Duodenal mucosa (tissue), 2 donors: ENCODE measurements around the gene SPPL3.
A peak's percentile ranks its signal among the peaks of the same experiment; 100 is the strongest.

ENCODE experiments used
- H3K27ac ChIP-seq: one replicate; pipeline ENCODE4 v1.7.0; 2013; ENCODE audit warnings: low read depth, low read length
- H3K27me3 ChIP-seq, 2 donors: one replicate each; pipeline ENCODE4 v1.7.0; 2013; ENCODE audit warnings: low read length in 2 of 2, control low read depth in 1 of 2; ENCODE audit not compliant: insufficient read depth in 2 of 2, control insufficient read depth in 1 of 2
- H3K36me3 ChIP-seq, 2 donors: one replicate each; pipeline ENCODE4 v1.7.0; 2013; ENCODE audit warnings: low read length in 2 of 2, control low read depth in 1 of 2; ENCODE audit not compliant: insufficient read depth in 2 of 2, control insufficient read depth in 1 of 2
- H3K4me1 ChIP-seq, 2 donors: one replicate each; pipeline ENCODE4 v1.7.0; 2013; ENCODE audit warnings: low read length in 2 of 2, control low read depth in 1 of 2; ENCODE audit not compliant: insufficient read depth in 2 of 2, control insufficient read depth in 1 of 2
- H3K4me3 ChIP-seq, 2 donors: one replicate each; pipeline ENCODE4 v1.7.0; 2013; ENCODE audit warnings: low read length in 2 of 2, low read depth in 1 of 2
- H3K9ac ChIP-seq, 2 donors: one replicate each; pipeline ENCODE4 v1.7.0; 2013; ENCODE audit warnings: low read length in 2 of 2, low read depth in 1 of 2
- H3K9me3 ChIP-seq, 2 donors: one replicate each; pipeline ENCODE4 v1.7.0; 2013; ENCODE audit warnings: low read length in 2 of 2, control low read depth in 1 of 2; ENCODE audit not compliant: control insufficient read depth in 1 of 2

SPPL3 gene

DNA sequence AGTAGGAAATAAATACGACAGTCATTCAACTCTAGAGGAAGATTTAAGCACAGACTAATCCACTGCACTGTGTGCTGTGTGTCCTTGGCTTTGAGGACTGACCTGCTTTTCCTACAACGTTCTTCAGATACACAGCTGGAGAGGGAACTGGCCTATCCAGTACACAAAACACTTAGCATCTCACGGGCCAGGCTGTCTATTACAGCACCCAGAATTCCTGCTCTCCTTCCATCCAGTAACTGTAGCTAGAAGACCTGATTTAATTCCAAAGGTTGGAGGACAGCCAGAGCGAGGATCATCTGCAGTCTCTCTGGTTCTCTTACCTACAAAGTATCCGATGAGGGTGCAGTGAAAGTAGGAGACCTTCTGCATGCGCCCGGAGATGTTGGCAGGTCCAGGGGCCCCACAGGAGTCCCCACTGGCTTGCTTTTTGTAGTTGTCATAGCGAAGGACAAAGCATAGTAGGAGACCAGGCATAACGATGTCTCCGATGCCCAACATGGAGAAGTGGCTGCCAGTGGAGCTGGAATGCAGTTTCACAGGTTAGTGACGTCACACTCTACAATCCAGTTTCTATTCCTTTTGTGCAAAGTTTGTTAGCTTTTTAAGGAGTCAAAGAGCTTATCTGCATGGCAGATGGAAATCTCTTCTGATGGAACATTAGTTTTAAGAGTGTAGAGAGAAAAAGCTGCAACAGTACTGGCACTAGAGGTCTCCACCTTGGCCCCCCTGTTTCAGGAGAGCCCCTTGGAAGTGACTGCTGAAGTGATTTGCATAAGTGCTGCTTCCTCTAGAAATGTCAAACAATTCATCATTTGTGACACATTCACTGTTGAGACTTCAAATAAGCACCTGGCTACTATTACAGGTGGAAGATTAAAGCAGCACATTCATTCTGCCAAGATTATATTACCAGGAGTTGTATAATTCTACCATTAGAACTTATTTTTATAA is 136.8 kb downstream of the SPPL3 start:
- peaks cover 50 to 62% of the 10 kb centered on the region in 2 donors for H3K36me3 ChIP-seq
- no peak overlapping the region for H3K27ac ChIP-seq
- no peak overlapping the region for H3K9ac ChIP-seq
- no peaks in the 10 kb centered on the region for H3K27me3 ChIP-seq
- H3K9me3 ChIP-seq, result no peaks in the 10 kb centered on the region
- H3K4me1 ChIP-seq, result peaks cover 18 to 22% of the 10 kb centered on the region in 2 donors
- no peak overlapping the region for H3K4me3 ChIP-seq

DNA sequence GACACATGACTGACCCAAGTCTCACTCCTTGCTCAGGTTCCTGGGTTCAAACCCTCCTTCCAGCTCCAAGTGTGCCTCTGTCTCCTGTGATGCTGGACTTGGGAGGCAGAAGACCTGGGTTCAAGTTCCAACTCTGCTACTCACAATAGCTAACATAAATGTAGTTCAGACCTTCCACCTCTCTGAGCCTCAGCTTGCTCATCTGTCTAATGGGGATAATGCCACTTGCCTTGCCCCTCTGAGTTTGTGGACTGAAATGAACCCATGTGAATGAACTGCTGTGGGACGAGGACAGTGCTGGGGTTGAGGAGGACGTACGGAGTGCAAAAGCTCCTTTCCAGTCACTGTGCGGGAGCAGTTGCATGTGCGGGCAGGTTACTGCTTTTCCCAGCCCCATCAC is 137.6 kb downstream of the SPPL3 start:
- H3K9ac ChIP-seq, result no peak overlapping the region
- H3K4me1 ChIP-seq, result peaks cover 18 to 22% of the 10 kb centered on the region in 2 donors
- H3K36me3 ChIP-seq, result peaks cover 56 to 69% of the 10 kb centered on the region in 2 donors
- peak overlapping the region; percentile 11 for H3K27ac ChIP-seq
- H3K4me3 ChIP-seq, result no peak overlapping the region
- H3K27me3 ChIP-seq, result no peaks in the 10 kb centered on the region
- H3K9me3 ChIP-seq, result no peaks in the 10 kb centered on the region

DNA sequence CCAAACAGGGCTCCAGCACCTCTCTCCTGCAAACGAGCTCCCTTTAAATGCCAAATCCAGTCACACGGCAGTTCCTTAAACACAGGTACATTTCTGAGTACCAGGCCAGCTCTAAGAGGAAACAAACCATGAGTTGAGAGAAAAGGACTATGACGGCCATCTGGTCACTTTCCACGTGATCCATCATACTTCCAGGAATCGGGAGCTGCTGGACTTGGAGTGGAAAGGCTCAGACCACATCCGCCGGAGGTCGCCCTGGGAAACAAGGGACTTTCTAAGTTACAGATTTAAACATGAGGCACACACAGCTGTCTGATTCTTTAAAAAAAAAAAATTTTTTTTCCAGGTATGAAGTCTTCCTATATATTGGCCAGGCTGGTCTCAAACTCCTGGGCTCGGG is 139.3 kb downstream of the SPPL3 start:
- Histone ChIP-seq H3K9me3 (no peaks in the 10 kb centered on the region), H3K4me3 (no peak overlapping the region), H3K9ac (no peak overlapping the region), H3K36me3 (peaks cover 54 to 81% of the 10 kb centered on the region in 2 donors), H3K4me1 (peaks cover 18 to 22% of the 10 kb centered on the region in 2 donors), H3K27ac (no peak overlapping the region), H3K27me3 (no peaks in the 10 kb centered on the region)

DNA sequence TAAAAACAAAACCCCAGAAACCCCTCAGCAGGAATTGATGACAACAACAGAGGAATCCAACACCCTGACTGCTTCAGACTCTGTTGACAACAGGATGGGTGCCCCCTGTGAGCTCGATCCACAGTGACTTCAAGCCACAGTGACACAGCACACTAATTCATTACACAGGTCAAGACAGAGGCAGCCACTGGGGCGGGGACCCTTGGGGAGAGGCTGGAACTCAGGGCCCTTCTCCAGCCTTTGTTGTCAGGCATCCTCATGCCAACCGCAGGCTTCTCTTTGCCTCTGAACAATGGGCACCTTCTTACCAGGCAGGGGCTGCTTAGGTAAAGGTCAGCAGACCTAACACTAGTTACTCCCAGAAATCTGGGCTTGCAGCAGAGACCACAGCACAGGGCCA is 140.9 kb downstream of the SPPL3 start:
- Histone ChIP-seq H3K4me1 (peaks cover 18 to 22% of the 10 kb centered on the region in 2 donors), H3K4me3 (no peak overlapping the region), H3K9ac (no peak overlapping the region), H3K9me3 (no peaks in the 10 kb centered on the region), H3K27ac (no peak overlapping the region), H3K27me3 (no peaks in the 10 kb centered on the region), H3K36me3 (peaks cover 44 to 73% of the 10 kb centered on the region in 2 donors)

DNA sequence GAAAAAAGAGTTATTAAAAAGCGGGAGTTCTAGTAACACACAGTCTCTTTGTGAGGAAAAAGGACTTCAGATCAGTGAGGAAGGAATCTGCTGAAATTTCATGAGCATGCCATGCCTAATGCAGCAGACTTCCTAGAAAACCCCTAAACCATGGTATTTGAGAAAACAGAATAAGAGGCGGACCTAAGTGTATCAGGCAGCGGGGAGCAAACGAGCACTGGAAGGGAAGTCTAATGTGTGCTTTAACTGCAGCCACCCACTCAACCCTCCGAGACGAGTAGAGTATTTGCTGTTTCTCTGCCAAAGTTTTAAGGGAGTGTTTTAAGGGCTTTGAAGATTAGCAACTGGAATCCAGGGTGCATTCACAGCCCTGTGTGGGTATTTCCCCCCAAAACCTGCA is 142.1 kb downstream of the SPPL3 start:
- peaks cover 17 to 19% of the 10 kb centered on the region in 2 donors for H3K4me1 ChIP-seq
- no peaks in the 10 kb centered on the region for H3K27me3 ChIP-seq
- peaks cover 35 to 62% of the 10 kb centered on the region in 2 donors for H3K36me3 ChIP-seq
- H3K9ac ChIP-seq, result no peak overlapping the region
- H3K27ac ChIP-seq, result no peak overlapping the region
- H3K4me3 ChIP-seq, result no peak overlapping the region
- no peaks in the 10 kb centered on the region for H3K9me3 ChIP-seq

DNA sequence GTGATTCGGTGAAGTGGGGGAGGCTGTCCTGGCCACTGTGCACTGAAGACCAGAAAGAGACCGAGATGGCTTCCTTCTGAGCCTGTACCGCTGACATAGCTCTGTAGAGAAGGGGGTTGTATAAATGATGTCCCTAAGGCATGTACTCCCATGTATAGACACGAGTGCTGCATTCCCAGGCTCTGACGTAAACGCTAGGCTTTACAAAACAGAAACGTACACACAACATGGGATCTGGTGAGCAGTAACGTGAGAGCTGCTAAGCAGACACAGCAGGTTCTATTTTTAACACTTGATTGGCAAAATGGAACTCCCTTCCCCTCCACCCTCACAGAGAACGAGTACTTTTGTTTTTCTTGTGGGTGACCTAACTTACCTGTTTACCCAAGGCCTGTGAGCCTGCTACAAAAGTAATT is 142.6 kb downstream of the SPPL3 start:
- Histone ChIP-seq H3K36me3 (peaks cover 30 to 56% of the 10 kb centered on the region in 2 donors), H3K27ac (no peak overlapping the region), H3K9ac (no peak overlapping the region), H3K4me1 (peaks cover 12 to 18% of the 10 kb centered on the region in 2 donors), H3K27me3 (no peaks in the 10 kb centered on the region), H3K4me3 (no peak overlapping the region), H3K9me3 (no peaks in the 10 kb centered on the region)

DNA sequence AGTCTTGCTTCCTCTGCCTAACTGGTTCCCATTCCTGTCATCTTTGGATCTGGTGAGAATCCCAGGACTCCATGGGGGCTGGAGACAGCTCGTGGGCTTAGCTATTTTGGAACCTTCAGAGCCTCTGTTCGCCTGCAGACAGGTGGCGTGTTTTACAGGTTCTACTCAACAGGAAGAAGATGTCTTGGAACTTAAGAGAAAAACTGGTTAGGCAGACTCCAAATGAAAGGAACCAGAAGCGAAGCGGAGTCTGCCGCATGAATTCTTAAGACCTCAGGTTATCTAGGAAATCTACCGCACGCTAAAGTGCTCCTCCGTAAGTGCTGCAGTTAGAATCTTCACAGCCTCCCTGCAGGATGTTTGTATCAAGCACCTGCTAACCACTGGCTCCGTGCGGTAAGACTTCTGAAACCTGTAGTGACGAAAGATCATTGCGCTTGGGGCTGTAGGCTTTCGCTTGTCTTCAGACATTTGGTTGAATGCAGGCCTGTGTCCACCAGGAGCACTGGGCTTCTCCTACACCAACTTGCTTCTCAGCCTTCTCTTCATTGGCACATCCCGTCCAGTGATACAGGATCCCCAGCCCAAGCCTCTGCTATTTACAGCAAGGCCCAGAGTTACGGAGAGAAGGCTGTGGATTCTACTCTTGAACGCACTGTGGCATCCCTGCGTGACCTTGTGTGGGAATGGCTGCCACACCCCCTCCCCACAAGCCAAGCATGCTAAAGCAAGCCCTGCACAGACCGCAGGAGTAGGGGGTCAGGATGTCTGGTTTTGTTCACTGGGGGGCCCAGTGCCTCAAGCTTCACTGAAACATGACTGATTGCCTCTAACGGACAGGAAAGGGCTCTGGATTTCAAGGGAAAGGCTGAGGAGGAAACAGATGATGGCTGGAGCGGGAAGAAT is 143.6 kb downstream of the SPPL3 start:
- Histone ChIP-seq H3K4me1 (peaks cover 4 to 13% of the 10 kb centered on the region in 2 donors), H3K27ac (no peak overlapping the region), H3K4me3 (no peak overlapping the region), H3K36me3 (peaks cover 24 to 47% of the 10 kb centered on the region in 2 donors), H3K9me3 (no peaks in the 10 kb centered on the region), H3K9ac (no peak overlapping the region), H3K27me3 (no peaks in the 10 kb centered on the region)

DNA sequence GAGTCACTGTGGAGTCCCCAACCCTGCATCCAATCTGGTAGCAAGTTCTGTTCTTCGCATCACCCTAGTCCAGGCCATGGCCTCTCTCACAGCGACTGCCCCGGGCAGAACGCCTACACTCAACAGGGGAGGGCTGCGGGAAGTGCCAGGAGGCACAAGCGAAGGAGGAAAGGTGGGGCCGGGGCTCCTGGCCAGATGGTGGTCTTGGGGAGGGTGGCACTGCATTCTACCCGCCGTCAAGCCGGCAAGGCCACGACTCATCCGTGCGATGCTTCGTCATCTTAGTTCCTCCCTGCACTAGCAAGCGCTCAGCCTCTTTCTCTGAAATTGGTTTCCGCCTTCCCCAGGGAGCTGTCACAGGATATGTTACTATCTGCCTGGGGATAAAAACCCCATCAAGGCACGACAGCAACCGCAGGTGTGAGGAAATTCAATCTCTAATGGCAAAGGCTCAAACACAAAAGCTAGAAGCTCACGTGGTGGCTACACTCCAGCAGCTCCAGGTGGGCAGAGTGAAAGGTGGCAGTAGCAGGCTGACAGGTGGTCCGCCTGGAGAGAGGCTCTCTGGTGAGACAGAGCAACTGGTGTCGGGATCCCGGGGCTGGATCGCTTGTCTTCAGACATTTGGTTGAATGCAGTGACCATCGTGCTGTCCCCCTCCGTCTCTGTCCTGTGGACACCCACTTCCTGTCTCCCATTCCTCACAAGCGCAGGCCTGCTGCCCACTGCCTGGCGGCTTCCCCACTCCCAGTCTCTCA is 144.4 kb downstream of the SPPL3 start:
- H3K27me3 ChIP-seq, result no peaks in the 10 kb centered on the region
- H3K27ac ChIP-seq, result no peak overlapping the region
- H3K4me3 ChIP-seq, result no peak overlapping the region
- H3K9ac ChIP-seq, result no peak overlapping the region
- H3K9me3 ChIP-seq, result peaks cover 0 to 5% of the 10 kb centered on the region in 2 donors
- H3K36me3 ChIP-seq, result peaks cover 22 to 42% of the 10 kb centered on the region in 2 donors
- H3K4me1 ChIP-seq, result peaks cover 0 to 10% of the 10 kb centered on the region in 2 donors

DNA sequence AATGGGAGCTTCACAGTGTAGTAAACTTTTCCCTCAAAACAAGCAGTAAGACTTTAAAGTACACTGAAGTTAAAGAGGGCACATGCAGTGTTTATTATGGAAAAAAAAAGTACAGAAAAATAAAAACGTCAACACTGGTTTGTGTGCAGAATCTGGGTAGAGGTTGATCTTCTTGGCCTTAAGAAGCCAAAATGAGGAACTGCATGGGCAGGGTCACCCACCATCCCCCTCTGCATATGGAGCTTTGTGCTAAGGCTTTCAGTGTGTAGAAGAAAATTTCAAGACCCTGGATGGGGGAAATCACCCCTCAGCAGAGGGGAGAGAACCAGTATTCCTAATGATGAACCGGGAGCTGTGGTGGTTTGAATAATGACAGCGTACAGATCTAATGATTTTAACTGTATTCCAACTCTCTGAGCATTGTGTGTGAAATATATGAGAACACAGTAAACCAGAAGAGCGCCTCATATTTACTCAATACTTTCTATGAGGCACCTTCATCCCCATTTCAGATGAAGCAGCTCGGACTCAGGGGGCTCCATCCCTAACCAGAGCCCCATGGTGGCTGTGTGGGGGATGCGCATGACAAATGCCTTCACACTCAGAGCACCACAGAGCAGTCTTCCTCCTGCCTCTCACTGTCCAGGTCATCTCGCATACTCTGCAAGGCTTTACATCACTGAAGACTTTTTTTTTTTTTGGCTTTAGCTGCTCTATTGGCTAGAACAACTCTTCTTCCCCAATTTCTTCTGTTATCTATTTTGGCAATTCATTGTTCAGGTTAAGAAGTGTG is 145.2 kb downstream of the SPPL3 start:
- H3K9ac ChIP-seq, result no peak overlapping the region
- no peak overlapping the region for H3K27ac ChIP-seq
- H3K4me3 ChIP-seq, result no peak overlapping the region

More for the DNA sequence above, 145.2 kb downstream of the SPPL3 start:
- Histone ChIP-seq H3K4me1 (peaks cover 0 to 10% of the 10 kb centered on the region in 2 donors), H3K27me3 (no peaks in the 10 kb centered on the region), H3K9me3 (peaks cover 0 to 9% of the 10 kb centered on the region in 2 donors), H3K36me3 (peaks cover 17 to 34% of the 10 kb centered on the region in 2 donors)
